GM18505 (cell line): ENCODE results near the gene NACC1.

Experiments used
- ATAC-seq: cut with Tn5 transposase; IDR thresholded peaks from one replicate; pipeline ENCODE4 v1.9.1; 2021; ENCODE audit not compliant: unreplicated experiment
- POLR2A ChIP-seq: IDR thresholded peaks from 4 replicates; pipeline ENCODE4 v1.6.1; 2011; ENCODE audit warnings: borderline replicate concordance; ENCODE audit not compliant: insufficient read depth, insufficient read length; ENCODE audit errors: extremely low read depth

The NACC1 gene

GRCh38 chr19:13092158-13092543 lies 25.9 kb upstream of the NACC1 start:
- no peak for ATAC-seq
- TF ChIP-seq POLR2A, result no peak

- no peak for ATAC-seq
- TF ChIP-seq POLR2A, result no peak
Observed at GRCh38 chr19:13092606-13093235, 25.3 kb upstream of the NACC1 start.

- no peak for ATAC-seq
- no peak for TF ChIP-seq POLR2A
Observed at GRCh38 chr19:13093407-13094105, 24.5 kb upstream of the NACC1 start.

GRCh38 chr19:13094106-13094504 lies 24.0 kb upstream of the NACC1 start:
- no peak for TF ChIP-seq POLR2A
- ATAC-seq, result no peak

GRCh38 chr19:13094771-13095392 lies 23.2 kb upstream of the NACC1 start:
- TF ChIP-seq POLR2A, result no peak
- ATAC-seq, result no peak

DNA sequence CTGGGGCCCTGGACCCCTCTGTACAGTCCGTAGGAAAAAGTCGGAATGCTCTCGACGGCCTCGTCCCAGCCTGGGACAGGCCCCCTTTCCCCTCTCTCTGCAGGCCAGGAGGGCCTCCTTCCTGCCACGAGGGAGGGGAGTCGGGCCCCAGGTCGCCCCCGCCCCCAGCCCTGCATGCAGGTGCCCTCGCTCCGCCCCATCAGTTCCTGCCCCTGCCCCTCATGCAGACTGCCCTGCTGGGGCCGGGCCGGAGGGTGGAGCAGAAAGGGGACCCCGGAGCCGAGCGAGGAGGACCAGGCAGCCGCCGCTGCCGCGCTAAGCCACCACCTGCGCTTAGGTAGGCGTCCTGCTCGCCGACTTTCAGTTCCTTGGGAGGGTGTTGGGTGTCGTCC lies 22.7 kb upstream of the NACC1 start:
- ATAC-seq, result no peak
- no peak for TF ChIP-seq POLR2A

DNA sequence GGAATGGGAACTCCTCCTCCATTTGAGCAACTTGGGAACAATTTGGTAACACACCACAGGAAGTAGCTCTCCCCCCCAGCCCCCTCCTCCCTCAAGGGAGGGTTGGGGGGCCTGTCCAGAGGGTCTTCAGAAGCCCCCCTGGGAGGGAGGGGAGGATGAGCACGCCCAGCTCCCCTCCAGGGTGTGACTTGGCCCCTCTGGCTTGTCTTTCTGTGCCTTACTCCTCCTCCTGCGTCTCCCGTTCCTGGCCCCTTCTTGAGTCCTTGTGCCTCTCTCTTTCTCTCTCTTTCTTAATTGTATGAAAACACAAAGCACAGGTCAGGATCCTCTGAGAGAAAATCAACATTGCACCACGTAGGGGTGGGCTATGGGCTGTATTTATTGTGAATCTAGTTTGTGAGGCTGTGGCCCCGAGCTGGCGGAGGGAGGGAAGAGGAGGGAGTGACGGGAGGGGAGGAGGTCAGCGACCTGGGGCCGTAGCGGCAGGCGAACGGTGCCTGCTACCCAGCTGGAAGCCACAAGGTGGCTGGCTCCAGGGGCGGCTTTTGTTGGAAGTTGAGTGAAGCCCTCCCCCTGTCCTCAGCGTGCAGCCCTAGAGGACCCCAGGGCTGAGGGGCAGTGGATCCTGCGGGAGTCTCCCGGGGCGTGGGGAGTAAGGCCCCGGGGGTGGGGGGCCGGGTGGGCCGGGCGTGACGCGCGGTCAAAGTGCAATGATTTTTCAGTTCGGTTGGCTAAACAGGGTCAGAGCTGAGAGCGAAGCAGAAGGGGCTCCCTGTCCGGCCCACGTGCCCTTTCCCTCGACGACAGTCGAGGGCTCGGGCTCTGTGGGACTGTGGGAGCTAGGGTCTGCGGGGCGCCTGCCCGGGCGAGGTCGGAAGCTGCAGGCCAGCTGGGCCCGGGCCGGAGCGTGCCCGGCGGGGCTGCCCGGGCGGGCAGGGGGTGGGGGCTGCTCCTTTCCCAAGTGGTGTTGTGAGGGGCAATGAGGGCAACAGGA lies 21.8 kb upstream of the NACC1 start:
- no peak for ATAC-seq
- TF ChIP-seq POLR2A, result no peak

GRCh38 chr19:13097033-13097462 lies 21.0 kb upstream of the NACC1 start:
- no peak for ATAC-seq
- no peak for TF ChIP-seq POLR2A

- peak; percentile 27 for TF ChIP-seq POLR2A
- no peak for ATAC-seq
Observed at GRCh38 chr19:13097463-13098258, 20.4 kb upstream of the NACC1 start.

DNA sequence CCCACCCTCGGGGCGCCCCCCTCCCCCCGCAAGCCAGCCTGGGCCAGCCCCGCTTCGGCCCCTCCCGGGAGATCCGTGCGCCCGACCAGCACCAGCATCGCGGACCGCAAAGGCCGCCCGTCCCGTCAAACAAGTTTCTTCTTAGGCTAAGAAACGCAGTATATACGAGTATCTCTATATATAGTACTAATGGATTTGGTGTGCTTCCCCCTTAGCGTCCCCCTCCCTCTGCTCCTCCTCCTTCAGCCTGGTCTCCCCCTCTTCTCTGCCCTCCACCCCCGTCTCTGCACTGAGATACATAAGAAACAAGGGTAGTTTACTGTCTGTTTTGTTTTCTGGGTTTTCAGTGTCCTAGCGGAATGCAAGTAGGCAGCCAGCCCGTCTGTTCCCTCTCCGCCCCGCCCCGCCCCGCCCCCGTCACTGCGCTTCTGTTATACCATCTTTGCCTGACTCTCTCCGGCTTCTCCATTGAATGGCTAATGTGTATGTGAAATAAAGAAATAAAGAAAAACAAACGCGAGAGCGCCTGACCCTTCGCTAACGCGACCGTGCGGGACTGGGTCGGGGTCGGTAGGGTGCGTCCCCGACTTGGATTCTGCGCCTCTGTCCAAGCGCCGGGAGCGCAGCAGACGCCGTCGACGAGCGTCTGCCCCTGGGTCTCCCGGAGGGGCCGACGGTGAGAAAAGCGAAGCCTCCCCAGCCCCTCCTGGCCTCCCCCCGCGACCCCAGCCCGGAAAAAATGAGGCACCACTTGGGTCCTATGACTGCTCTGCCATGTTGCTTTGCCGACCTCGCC lies 19.6 kb upstream of the NACC1 start:
- no peak for TF ChIP-seq POLR2A

DNA sequence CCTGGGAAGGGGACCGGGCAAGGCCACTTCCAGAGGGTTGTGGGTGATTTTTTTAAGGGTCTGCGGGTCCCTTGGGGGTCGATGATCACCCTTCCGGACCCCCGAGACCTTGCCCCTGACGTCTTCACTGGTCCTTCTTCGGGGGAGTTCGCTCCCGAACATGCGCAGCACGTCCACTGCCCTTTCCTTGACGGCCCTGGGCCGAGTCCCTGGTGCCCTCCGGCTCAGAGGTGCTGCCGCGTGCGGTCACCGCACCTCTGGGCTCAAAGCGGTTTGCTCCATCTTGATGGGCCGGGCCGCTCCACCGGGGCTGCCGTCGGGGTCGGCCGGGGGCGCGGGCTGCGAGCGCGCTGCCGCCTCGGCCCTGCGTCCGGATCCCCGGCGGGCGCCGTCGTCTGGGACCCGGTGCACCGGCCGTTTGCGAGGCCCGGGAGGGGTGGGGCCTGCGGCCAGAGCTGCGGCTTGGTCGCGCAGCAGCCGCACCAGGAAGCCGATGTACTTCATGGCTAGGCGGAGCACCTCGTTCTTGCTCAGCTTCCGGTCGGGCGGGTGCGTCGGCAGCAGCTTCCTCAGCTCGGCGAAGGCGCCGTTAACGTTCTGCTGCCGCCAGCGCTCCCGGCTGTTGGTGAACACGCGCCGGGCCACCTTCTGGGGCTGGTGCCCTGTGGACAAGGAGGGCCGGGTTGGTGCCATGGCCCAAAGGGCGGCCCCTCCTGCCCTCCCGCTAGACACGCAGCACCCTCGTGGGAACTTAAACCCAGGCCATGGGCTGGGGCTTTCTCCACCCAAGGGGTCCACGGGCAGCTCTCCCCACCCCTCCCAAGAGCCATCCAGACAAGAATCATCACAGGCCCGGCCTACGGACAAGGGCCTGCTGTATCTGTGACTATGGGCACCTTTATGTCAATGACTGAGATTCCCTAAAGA lies 18.7 kb upstream of the NACC1 start:
- TF ChIP-seq POLR2A, result peak; percentile 6
- ATAC-seq, result no peak

More for the DNA sequence above, 19.6 kb upstream of the NACC1 start:
- ATAC-seq, result no peak

DNA sequence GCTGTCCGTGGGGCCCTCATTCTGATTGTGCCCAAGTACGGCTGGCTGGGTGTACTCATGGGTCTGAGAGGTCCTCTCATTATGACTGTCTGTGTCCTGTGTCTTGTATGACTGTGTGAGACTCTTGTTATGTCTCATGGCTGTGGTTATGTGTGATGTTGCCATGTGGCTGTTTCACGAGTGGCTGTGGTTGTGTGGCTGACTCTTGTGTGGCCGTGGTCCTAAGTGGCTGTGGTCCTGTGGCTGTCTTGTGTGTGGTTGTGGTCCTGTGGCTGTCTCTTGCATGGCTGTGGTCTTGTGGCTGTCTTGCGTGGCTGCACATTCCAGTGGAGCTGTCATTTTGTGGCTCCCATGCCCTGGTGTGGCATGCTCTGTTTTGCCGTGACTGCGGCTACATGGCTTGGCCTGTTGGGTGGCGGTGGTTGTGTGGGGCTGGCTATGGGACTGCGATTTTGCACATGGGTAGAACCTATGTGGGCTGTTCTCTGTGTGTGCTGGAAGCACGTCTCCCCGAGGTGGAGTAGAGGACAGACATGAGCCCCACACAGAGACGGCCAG lies 18.0 kb upstream of the NACC1 start:
- ATAC-seq, result peak; percentile 22

More for the DNA sequence above, 18.0 kb upstream of the NACC1 start:
- peak; percentile 22 for TF ChIP-seq POLR2A
